ENCODE measurements around the gene DCAF7. TPM values are rescaled to one million over a fixed set of nuclear protein-coding genes. Genes with fewer than 3 reads are reported as not detected.

The DCAF7 gene
- total RNA-seq, 1 donor from 2014 or later, result 135 TPM

GRCh38 chr17:63531022-63531965 lies 19.0 kb upstream of the DCAF7 start:
- Mint-ChIP-seq H3K4me1 (ENCODE audit: low read depth) (no peaks in the 10 kb centered on the region), H3K4me3 (ENCODE audit: low read depth) (no peak overlapping the region), H3K27ac (no peak overlapping the region), H3K9me3 (ENCODE audit: low read depth) (no peaks in the 10 kb centered on the region), H3K36me3 (ENCODE audit: insufficient read depth) (no peaks in the 10 kb centered on the region), H3K27me3 (peaks cover 16% of the 10 kb centered on the region)
- DNase-seq (ENCODE audit: low spot score, unreplicated experiment), result no peak
- TF ChIP-seq CTCF (IDR thresholded peaks at IDR 0.05; ENCODE audit: unreplicated experiment), result no peak

GRCh38 chr17:63533433-63534077 lies 16.7 kb upstream of the DCAF7 start:
- no peak overlapping the region for H3K4me3 Mint-ChIP-seq (ENCODE audit: low read depth)
- no peak for DNase-seq (ENCODE audit: low spot score, unreplicated experiment)
- no peaks in the 10 kb centered on the region for H3K36me3 Mint-ChIP-seq (ENCODE audit: insufficient read depth)
- no peak overlapping the region for H3K27ac Mint-ChIP-seq
- no peak for TF ChIP-seq CTCF (IDR thresholded peaks at IDR 0.05; ENCODE audit: unreplicated experiment)
- peaks cover 19% of the 10 kb centered on the region for H3K27me3 Mint-ChIP-seq
- no peaks in the 10 kb centered on the region for H3K4me1 Mint-ChIP-seq (ENCODE audit: low read depth)
- H3K9me3 Mint-ChIP-seq (ENCODE audit: low read depth), result no peaks in the 10 kb centered on the region

GRCh38 chr17:63534078-63534570 lies 16.2 kb upstream of the DCAF7 start:
- Mint-ChIP-seq H3K4me1 (ENCODE audit: low read depth) (no peaks in the 10 kb centered on the region), H3K27ac (no peak overlapping the region), H3K36me3 (ENCODE audit: insufficient read depth) (no peaks in the 10 kb centered on the region), H3K9me3 (ENCODE audit: low read depth) (no peaks in the 10 kb centered on the region), H3K4me3 (ENCODE audit: low read depth) (no peak overlapping the region), H3K27me3 (peaks cover 24% of the 10 kb centered on the region)
- DNase-seq (ENCODE audit: low spot score, unreplicated experiment), result no peak
- no peak for TF ChIP-seq CTCF (IDR thresholded peaks at IDR 0.05; ENCODE audit: unreplicated experiment)

GRCh38 chr17:63534816-63535455 lies 15.3 kb upstream of the DCAF7 start:
- Mint-ChIP-seq H3K27ac (no peak overlapping the region), H3K4me3 (ENCODE audit: low read depth) (no peak overlapping the region), H3K9me3 (ENCODE audit: low read depth) (no peaks in the 10 kb centered on the region), H3K4me1 (ENCODE audit: low read depth) (no peaks in the 10 kb centered on the region), H3K27me3 (peaks cover 33% of the 10 kb centered on the region), H3K36me3 (ENCODE audit: insufficient read depth) (no peaks in the 10 kb centered on the region)
- TF ChIP-seq CTCF (IDR thresholded peaks at IDR 0.05; ENCODE audit: unreplicated experiment), result no peak
- DNase-seq (ENCODE audit: low spot score, unreplicated experiment), result no peak

- Mint-ChIP-seq H3K9me3 (ENCODE audit: low read depth) (no peaks in the 10 kb centered on the region), H3K27me3 (peaks cover 35% of the 10 kb centered on the region), H3K4me1 (ENCODE audit: low read depth) (no peaks in the 10 kb centered on the region), H3K4me3 (ENCODE audit: low read depth) (no peak overlapping the region), H3K36me3 (ENCODE audit: insufficient read depth) (no peaks in the 10 kb centered on the region), H3K27ac (no peak overlapping the region)
- no peak for TF ChIP-seq CTCF (IDR thresholded peaks at IDR 0.05; ENCODE audit: unreplicated experiment)
- DNase-seq (ENCODE audit: low spot score, unreplicated experiment), result no peak
These were observed 14.6 kb upstream of the DCAF7 start for GRCh38 chr17:63535640-63536039.
